NCI-H510A treated with DMSO at 0.1 percent for 48 hours (cell line): ENCODE results near the gene HLCS.

Experiments used
- DNase-seq: peaks from one replicate; lab custom pipeline; 2025; lab: John Stamatoyannopoulos, UW

Gene HLCS

DNA sequence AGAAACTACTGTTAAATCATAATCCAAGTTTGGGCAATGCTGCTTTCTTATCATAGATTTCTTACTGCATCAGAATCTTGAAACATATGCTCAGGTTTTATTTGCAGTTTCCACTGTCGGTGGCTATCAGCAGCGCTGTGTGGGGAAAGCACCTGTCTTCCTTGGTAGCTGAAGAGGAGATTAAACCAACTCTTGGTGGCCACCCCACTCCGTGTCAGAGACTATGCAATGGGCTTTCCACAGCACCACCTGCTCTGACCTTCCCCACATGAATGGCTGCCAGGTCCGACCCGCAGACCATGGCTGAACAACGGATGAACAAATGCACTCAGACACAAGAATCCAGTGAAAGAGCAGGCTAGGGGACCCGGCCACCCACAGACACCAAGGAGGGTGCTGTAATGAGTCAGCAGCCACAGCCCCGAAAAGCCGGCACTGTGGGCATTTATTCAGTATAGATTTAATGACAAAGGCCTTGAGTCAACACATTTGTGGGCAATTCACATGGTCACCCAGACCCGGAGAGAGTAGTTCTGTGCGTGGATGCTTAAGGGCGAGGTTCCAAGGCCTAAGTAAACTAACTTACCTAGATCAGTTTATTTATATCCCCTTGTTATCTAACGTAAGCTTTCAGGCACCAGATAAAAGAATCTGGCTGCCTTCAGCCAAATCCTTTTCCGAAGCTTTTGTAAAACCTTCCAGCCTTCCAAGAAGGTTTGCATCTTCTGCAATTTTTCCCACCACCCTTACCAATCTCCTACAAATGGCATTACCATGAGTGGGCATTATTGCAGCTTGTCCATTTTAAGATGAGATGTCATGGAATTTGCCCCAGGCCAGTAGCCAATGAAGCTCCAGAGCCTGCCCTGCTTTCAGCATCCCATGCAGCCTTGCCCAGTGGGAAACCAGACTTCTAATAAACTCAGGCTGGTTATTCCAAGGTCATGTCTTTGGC, 82.7 kb downstream of the HLCS start:
- no peak for DNase-seq

DNA sequence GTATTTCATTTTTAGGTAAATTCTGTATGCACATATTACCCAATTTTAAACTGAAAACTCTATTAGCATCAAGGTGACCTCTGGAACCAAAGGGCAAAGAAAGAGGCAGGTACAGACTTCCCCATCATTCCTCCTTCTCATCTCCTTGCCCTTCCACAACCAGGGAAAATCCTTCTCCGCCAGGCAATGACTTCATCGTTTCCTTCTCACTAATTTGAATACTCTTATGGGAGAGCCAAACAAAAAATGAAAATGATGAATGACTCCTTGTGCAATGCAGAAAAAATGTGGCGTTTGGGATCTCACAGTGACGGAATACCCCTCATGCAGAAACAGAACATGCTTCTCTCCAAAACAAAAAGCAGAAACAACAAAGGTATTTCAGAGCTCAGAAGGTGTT, 83.7 kb downstream of the HLCS start:
- DNase-seq: no peak

DNA sequence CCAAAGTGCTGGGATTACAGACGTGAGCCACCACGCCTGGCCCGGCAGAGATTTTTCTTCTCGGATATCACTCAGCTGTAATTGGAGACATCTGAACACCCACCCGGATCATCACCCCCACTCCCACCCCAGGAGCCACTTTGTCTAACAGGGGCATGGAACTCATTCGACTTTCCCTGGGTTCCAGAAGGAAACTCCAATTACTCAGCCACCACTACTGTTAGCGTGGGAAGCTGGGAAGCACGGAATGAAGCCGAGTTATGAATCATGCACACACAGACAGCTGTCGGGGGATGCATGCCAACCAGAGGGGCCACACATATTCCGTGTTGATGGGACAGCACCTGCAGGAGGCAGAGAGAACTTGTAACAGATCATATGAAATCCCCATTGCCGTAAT, 85.2 kb downstream of the HLCS start:
- no peak for DNase-seq

DNA sequence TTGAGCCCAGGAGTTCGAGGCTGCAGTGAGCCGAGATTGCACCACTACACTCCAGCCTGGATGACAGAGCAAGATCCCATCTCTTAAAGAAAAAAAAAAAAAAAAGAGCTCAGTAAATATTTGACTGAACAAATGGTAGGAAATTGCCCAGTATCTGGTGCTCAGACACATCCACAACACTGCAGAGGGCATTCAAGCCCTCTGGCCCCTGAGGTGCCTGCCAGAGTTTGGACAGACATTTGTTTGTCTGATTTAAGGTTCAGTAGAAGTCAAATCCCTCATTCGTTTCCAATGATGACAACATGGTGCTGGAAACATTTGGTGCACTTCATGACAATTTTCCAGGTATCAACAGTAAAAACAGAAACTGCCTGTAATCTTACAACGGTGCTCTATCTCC, 86.6 kb downstream of the HLCS start:
- no peak for DNase-seq

DNA sequence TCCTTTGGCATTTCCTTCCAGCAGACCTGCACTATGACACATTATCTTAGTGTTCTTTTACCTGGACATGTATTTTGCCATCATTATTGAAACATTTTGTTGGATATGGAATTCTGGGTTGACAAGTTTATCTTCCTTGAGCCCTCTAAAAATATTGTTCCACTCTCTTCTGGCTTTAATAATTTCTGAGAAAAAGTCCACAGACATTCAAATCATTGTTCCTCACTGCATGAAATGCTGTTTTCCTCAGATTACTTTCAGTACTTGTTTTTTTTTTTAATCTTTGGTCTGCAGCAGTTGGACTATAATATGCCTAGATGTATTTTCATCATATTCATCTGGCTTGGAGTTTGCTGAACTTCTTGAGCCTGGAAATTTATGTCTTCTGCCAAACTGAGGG, 88.7 kb downstream of the HLCS start:
- no peak for DNase-seq

DNA sequence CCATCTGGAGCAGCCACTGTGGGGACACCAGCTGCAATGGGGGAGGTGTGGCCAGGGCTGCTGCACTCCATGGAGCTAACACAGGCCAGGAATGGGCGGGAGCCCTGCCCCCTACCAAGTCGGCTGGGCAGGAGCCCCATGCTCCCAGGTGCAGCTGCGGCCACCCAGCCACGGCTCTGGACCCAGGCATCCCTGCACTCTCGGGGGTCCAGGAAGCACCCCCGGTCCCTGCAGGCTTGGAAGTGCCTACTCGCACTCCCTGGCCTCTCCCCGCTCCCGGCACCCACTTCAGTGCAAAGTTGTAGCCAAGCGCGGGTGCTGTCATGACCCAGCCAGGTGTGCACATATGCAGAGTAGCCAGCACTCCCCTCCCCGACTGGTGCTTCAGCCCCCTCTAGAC, 91.8 kb downstream of the HLCS start:
- no peak for DNase-seq

DNA sequence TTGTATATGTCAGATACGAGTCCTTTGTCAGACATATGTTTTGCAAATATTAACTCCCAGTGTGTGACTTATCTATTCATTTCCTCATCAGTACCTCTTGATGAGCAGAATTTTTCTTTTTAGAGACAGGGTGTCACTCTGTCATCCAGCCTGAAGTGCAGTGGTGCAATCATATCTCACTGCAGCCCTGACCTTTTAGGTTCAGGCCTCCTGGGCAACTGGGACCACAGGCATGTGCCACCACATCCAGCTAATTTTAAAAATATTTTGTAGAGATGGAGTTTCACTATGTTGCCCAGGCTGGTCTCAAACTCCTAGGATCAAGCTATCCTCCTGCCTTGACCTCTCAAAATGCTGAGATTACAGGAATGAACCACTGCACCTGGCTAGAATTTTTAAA, 93.0 kb downstream of the HLCS start:
- no peak for DNase-seq

DNA sequence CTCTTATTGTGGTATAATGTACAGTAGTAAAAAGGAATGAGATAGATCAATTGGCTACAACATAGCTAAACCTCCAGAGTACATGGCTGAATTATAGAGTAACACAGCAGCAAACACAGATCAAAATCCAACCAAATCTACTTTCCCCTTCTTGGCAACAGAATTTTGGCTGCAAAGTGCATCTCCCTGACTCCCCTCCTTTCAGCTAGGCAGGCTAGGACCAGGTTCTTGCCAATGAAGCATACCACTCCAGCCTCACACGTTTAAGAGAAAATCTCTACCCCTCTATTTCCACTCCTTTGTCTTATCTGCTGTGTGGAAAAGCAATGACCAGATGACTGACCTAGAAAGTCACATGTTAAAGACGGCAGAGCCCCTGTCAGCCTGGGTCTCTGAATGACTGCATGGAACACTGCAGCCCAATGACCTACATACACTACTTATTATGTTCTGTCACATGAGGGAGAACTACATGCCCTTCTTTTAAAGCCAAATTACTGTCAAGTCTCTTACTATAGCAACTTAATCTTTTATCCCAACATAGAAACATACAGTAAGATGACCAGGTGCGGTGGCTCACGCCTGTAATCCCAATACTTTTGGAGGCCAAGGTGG, 99.1 kb downstream of the HLCS start:
- DNase-seq: no peak

DNA sequence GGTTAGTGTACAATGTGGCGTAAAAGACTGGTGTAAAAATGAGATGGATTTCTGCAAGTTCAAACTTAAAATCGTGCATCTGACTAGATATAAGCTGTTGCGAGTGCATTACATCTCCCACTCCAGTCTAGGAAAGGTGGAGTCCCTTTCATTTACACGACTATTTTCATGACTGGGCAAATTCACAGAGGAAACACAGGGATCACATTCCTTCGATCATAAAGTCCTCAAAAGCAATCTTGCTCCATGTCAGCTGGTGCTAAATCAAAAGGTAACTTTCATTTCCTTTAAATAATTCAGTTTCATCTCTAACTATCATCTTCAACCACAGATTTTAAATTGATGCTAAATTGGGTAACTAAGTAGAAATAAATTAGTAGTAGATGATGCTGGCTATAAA, 100.0 kb downstream of the HLCS start:
- no peak for DNase-seq

DNA sequence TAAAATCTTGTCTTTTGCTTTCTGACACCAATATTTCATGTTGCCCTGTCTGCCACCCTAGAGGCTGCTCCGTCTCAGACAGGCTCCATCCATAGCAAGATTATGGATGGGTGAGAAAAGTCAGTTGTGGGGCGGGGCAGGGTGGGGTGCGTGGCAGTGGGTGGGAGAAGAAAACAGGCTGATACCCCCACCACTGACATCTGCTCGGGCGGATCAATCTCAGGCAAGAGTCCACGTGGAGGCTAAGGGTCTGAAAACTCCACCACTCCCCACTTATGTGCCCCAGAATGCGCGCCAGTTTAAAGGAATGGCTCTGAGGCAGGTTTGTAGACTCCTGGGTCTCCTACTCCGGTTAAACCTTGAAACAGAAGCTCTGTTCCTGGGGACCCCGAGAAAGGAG, 101.5 kb downstream of the HLCS start:
- DNase-seq: no peak

DNA sequence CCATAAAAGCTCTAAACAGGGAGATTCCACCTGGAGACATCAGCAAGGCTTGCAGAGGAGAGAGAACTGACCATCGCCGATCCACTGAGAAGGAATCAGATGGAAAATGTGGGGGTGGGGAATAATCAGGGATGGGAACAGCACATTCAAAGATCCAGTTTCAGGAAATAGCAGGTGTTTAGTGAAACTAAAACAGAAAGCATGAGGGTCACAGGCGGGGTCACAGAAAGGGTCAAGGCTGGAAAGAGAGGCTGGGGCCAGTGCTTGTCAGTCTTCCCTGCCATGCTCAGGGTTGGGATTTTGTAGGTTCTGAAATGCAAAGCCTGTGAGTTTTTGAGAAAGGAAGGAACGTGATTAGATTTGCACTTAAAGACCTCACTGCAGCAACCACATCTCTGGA, 103.2 kb downstream of the HLCS start:
- no peak for DNase-seq

DNA sequence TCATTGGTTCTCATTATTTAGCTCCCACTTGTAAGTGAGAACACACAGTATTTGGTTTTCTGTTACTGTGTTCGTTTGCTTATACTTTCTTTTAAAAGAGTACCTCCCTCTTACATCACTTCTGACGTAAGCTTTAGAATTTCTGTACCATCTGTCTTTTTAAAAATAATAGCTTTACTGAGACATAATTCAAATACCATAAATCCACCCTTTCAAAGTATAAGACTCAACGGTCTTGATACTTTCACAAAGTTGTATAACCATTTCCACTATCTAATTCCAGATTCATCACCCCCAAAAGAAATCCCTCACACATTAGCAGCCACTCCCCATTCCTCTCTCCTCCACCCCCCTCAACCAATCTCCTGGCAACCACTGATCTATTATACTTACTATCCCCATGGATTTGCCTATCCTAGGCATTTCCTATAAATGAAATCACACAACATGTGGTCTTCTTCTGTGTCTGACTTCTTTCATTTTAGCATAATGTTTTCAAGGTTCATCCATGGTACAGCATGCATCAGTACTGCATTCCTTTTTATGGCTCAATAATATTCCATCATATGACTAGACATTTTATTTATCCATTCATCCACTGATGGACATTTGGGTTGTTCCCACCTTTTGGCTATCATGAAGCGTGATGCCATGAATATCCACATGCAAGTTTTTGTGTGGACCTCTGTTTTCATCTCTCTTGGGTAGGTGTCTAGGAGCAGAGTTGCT, 104.7 kb downstream of the HLCS start:
- no peak for DNase-seq

DNA sequence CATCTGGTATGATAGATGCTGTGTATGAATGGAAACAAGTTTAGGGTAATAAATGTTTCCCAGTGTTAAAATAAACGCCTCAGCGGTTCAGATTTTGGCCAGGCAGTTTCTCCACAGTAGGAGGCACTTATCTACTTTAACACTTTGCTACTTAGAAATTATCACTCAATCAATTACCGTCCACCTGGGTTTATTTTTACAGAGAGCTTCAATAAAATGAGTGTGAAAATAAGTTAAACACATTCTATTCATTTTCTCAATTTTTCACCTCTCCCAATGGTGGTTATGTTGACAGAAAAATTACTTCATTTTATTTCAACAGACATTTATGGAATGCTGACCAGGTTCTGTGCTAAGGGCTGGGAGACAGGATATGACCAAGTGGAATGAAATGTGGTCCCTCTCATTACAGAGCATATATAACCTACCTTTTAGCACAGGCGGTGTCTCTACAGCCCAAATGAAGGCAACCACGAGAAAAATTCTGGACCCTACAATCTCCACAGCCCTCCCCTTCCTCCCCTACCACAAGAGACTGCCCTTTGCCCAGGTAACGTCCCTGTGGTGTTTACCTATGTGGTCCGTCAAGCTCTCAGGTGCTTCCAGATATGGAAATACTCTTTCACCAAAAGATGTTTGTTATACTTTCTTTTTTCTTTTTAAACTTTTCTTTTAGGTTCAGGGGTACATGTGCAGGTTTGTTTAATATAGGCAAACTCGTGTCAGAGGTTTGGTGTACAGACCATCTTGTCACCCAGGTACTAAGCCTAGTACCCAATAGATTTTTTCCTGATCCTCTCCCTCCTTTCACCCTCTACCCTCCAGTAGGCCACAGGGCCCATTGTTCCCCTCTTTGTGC, 105.5 kb downstream of the HLCS start:
- DNase-seq: no peak

DNA sequence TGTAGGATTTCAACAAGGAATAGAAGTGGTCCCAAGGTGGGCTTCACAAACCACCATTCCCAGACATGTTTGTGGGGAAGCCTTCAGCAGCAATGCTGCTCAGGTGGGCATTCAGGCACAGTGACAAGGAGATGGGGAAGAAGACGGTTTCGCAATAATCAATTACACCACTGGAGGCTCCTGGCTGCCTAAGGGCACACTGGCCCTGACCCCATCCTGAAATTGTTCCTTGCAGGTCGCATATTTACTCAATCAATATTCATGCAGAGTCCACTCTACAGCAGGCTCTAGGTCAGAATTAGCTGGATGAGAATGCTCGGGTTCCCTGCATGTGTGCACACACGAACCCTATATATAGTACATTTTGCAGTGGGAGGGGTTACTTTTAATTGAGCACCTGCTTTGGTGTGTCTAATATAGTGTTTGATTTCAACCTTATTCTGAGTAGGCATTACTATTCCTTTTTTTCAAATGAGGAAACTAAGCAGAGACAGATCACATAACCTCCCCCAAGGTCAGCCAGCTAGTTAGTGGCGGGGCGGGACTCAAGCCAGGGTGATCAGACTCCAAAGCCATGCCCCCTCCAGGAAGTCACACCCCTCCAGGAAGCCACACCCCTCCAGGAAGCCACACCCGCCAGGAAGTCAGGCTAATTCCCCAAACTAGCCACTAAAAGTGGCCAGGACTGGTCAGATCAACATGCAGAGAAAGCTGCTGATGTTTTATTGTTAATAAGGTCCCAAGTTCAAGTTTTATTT, 106.5 kb downstream of the HLCS start:
- no peak for DNase-seq

DNA sequence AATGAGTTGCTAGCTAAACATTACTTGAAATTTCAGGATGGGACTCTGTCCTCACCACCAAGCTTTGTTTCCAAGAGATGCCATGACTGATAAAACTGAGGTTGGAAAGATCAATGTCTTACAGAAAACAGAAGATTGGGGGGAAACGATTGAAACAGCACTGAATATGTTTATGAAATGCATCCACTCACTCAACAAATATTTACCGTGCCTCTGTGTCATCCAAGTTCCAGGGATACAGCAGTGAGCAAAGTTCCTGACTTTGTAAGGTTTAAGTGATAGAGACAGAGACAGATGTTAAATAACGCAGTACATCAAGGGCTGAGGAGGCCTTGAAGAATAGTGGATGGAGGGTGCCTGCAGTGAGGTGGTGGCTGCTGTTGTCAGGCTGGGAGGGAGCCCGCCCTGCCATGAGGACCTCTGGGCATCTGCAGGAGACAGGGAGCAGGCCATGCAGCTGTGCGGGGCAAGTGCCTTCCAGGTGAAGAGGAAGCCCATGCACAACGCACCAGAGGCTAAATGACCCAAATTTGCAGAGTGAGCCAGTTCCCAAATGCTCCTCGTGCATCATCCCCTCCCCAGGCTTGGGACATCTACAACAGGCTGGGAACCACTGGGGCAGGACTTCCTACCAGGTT, 108.0 kb downstream of the HLCS start:
- DNase-seq: no peak

DNA sequence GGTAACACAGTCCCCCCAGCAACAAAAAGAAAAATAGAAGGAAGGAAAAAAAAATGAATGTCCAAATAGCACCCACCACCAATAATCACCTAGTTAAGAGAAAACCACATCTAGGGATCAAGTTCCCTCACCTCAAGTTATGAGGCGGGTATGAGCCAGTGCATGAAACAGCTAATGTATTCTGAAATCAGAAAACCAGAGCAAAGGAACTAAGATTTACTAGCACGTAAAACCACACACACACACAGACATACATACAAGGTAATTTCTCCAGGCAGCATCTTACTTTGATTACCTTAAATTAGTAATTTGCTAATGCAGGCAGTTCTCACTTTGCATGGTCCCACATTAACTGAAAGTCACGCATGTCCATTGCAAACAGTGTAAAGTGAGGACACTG, 109.8 kb downstream of the HLCS start:
- DNase-seq: no peak

DNA sequence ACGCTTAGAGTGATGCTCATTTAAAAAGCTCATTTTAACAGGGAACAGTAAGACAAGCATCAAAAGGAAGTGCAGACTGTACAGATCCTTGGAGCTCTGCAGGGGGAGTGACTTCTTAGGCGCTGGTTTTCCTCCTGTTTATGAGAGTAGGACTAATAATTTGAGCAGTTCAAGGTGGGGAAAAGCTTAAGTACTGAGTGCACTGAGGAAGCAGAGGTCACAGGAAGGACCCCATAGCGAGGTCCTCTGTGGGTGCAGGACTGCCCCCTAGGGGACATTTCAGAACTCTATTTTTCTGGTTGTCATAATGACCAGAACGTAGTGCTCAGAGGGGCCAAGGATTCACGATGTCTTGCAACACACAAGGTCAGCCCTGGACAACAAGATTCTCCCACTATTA, 112.1 kb downstream of the HLCS start:
- DNase-seq: peak; percentile 40

DNA sequence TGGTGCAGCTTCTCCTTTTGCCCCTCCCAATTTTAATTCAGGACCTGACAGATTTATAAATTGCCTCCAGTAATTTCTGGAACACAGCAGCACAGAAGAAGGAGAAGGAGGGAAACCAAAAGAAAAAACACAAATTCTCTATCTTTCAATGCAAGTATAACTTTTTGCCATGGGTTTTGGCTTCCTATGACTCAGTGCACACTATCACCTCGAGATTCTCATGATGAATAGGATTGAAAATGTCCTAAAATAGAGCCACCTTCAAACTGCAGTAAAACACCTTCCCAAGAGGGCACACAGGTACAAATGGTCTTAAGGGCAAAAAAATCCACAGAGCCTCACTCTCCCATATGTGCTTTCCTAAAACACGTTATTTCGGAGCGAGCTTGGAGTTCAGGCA, 113.6 kb downstream of the HLCS start:
- DNase-seq: no peak

DNA sequence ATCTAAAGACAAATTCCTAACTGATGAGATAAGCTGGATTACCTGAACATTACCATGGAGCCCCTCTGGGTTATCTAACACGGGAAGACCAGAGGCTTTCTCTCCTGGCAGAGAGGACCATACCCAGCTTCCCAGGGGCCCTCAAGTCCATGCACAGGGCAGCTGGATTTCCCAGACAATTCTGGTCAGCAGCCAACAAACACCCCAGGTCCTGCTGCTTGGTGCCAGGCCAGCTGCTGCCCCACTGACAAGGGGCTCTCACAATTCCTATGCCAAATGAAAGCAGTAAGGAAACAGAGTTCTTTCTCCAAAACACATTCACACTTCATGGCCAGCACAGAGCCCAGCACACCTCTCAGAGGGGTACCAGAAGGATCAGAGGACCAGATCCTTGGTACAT, 114.2 kb downstream of the HLCS start:
- no peak for DNase-seq

DNA sequence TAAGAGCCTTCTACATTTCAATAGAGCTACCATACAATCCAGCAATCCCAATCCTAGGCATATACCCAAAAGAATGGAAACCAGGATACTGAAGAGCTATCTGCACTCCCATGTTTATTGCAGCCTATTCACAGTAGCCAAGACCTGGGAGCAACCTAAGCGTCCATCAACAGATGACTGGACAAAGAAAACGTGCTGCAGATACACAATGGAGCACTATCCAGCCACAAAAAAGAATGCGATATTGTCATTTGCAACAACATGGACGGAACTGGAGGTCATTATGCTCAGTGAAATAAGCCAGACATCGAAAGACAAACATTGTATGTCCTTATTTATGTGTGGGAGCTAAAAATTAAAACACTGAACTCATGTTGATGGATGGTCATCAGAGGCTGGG, 115.3 kb downstream of the HLCS start:
- no peak for DNase-seq

DNA sequence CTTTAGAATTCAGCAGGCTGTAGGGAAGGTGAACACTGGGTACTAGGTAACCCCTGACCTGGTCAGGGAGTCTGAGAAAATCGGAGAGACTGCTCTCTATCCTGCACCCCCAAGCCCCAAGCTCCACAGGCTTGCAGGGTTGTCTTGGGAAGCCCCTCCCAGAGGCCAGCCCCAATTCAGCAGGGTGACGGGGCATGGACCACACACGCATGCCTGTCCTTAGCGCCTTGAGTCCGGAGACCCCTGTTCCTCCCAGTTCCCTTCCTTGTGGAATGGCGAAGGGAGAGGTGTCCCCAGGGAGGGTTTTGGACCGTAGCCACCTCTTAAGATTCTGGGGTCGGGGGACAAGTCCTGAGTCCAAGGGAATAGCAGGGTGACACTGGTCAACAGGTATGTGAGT, 116.1 kb downstream of the HLCS start:
- DNase-seq: no peak
